BE2C (cell line): ENCODE results near the gene PLA2G12B.

Experiments
- DNase-seq: peaks from one replicate; pipeline ENCODE4 v3.0.0-alpha.2; 2020
- H3K27me3 ChIP-seq: fragments of 250-450 bp; sonication (Bioruptor Pico); 2 replicates; pipeline ENCODE4 v1.5.1; 2020; ENCODE audit warnings: mild to moderate bottlenecking
- H3K36me3 ChIP-seq: fragments of 250-450 bp; sonication (Bioruptor Pico); 2 replicates; pipeline ENCODE4 v1.5.1; 2020; ENCODE audit warnings: mild to moderate bottlenecking
- H3K4me1 ChIP-seq: fragments of 250-450 bp; sonication (Bioruptor Pico); 2 replicates; pipeline ENCODE4 v1.5.1; 2020
- H3K4me3 ChIP-seq: 2 replicates; pipeline ENCODE4 v1.5.1; 2011; ENCODE audit warnings: low read depth, low read length
- H3K9me3 ChIP-seq: fragments of 250-450 bp; sonication (Bioruptor Pico); 2 replicates; pipeline ENCODE4 v1.5.1; 2020
- TF ChIP-seq, protein P1 (sequence below): IDR thresholded peaks from 2 replicates; pipeline ENCODE4 v1.5.1; 2012; ENCODE audit warnings: mild to moderate bottlenecking, low read depth, low read length

PLA2G12B gene

DNA sequence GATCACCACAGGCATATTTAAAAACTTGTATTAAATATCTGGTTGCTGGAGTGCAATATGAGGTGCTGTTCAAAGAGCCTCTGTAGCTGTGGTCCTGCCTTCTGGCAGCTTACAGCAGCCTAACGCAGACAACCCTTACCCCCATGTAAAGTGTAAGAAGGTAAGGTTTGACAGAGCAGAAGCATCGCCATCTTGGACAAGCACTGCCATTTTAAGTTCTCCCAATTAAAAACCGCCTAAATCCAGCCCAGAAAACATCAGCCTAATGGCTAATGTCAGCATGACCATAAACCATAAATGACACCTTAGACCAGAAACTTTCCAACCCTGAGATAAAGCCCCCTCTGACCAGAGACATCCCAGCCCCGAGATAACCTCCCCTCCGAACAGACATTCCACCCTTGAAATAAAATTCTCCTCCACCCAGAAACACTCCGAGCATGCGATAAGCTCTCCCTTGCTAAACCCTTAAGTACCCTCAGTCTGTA lies 66.4 kb downstream of the PLA2G12B start:
- no peak for DNase-seq
- TF ChIP-seq, protein P1, sequence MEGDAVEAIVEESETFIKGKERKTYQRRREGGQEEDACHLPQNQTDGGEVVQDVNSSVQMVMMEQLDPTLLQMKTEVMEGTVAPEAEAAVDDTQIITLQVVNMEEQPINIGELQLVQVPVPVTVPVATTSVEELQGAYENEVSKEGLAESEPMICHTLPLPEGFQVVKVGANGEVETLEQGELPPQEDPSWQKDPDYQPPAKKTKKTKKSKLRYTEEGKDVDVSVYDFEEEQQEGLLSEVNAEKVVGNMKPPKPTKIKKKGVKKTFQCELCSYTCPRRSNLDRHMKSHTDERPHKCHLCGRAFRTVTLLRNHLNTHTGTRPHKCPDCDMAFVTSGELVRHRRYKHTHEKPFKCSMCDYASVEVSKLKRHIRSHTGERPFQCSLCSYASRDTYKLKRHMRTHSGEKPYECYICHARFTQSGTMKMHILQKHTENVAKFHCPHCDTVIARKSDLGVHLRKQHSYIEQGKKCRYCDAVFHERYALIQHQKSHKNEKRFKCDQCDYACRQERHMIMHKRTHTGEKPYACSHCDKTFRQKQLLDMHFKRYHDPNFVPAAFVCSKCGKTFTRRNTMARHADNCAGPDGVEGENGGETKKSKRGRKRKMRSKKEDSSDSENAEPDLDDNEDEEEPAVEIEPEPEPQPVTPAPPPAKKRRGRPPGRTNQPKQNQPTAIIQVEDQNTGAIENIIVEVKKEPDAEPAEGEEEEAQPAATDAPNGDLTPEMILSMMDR, result no peak
- no peaks in the 10 kb centered on the region for H3K36me3 ChIP-seq
- no peak overlapping the region for H3K4me3 ChIP-seq
- H3K27me3 ChIP-seq, result no peaks in the 10 kb centered on the region; the same call in 1 of the 2 replicates
- H3K9me3 ChIP-seq, result no peaks in the 10 kb centered on the region
- H3K4me1 ChIP-seq, result no peaks in the 10 kb centered on the region

GRCh38 chr10:72887043-72887442 lies 67.6 kb downstream of the PLA2G12B start:
- TF ChIP-seq, protein P1, result no peak
- Histone ChIP-seq H3K4me1 (no peaks in the 10 kb centered on the region), H3K36me3 (no peaks in the 10 kb centered on the region), H3K4me3 (no peak overlapping the region), H3K27me3 (no peaks in the 10 kb centered on the region; the same call in 1 of the 2 replicates), H3K9me3 (no peaks in the 10 kb centered on the region)
- no peak for DNase-seq

GRCh38 chr10:72886621-72887020 lies 68.0 kb downstream of the PLA2G12B start:
- Histone ChIP-seq H3K4me1 (no peaks in the 10 kb centered on the region), H3K9me3 (no peaks in the 10 kb centered on the region), H3K4me3 (no peak overlapping the region), H3K27me3 (no peaks in the 10 kb centered on the region; the same call in 1 of the 2 replicates), H3K36me3 (no peaks in the 10 kb centered on the region)
- TF ChIP-seq, protein P1, result no peak
- DNase-seq, result no peak

GRCh38 chr10:72885953-72886352 lies 68.7 kb downstream of the PLA2G12B start:
- no peak for DNase-seq
- no peak overlapping the region for H3K4me3 ChIP-seq
- H3K4me1 ChIP-seq, result no peaks in the 10 kb centered on the region
- no peaks in the 10 kb centered on the region; the same call in 1 of the 2 replicates for H3K27me3 ChIP-seq
- TF ChIP-seq, protein P1, result no peak
- no peaks in the 10 kb centered on the region for H3K9me3 ChIP-seq
- H3K36me3 ChIP-seq, result no peaks in the 10 kb centered on the region
